DMS53 treated with DMSO at 0.1 percent for 48 hours (cell line): ENCODE results near the gene P2RX6.
A peak's percentile ranks its signal among the peaks of the same experiment; 100 is the strongest.

Source experiments
- DNase-seq: peaks from one replicate; lab custom pipeline; 2025; ENCODE audit not compliant: unreplicated experiment; lab: John Stamatoyannopoulos, UW

The P2RX6 gene

GRCh38 chr22:21010426-21011113, 4.4 kb upstream of the P2RX6 start:
- DNase-seq = no peak

GRCh38 chr22:21012446-21013407, 2.2 kb upstream of the P2RX6 start:
- no peak for DNase-seq

- DNase-seq = no peak
These were observed 1.2 kb upstream of the P2RX6 start for GRCh38 chr22:21013657-21014201.

GRCh38 chr22:21014202-21014725, 701 bp upstream of the P2RX6 start:
- peak; percentile 45 for DNase-seq

- DNase-seq = no peak
These were observed 571 bp downstream of the P2RX6 start for GRCh38 chr22:21015466-21016006.

- no peak for DNase-seq
These were observed 1.9 kb downstream of the P2RX6 start for GRCh38 chr22:21016644-21017420.

GRCh38 chr22:21018314-21018713, 3.3 kb downstream of the P2RX6 start:
- DNase-seq = no peak

- no peak for DNase-seq
These were observed 6.0 kb downstream of the P2RX6 start for GRCh38 chr22:21020802-21021429.

GRCh38 chr22:21022507-21022906, 7.5 kb downstream of the P2RX6 start:
- no peak for DNase-seq

- DNase-seq = no peak
These were observed 8.1 kb downstream of the P2RX6 start for GRCh38 chr22:21022955-21023614.

- DNase-seq = no peak
These were observed 10.3 kb downstream of the P2RX6 start for GRCh38 chr22:21025266-21025665.

- no peak for DNase-seq
These were observed 11.1 kb downstream of the P2RX6 start for GRCh38 chr22:21025763-21026755.

- DNase-seq = no peak
These were observed 12.1 kb downstream of the P2RX6 start for GRCh38 chr22:21026783-21027692.

- DNase-seq = no peak
These were observed 13.6 kb downstream of the P2RX6 start for GRCh38 chr22:21028277-21029251.

GRCh38 chr22:21029486-21030025, 14.6 kb downstream of the P2RX6 start:
- DNase-seq = no peak

- DNase-seq = no peak
These were observed 15.1 kb downstream of the P2RX6 start for GRCh38 chr22:21030032-21030431.
